Fibroblast of villous mesenchyme (primary cell): Measurements from ENCODE around the gene CRYL1. TPM values are rescaled to one million over a fixed set of nuclear protein-coding genes. Genes with fewer than 3 reads are reported as not detected.

Experiments used
- DNase-seq: peaks from one replicate; pipeline ENCODE4 v3.0.0-alpha.2; 2010; ENCODE audit warnings: low read depth
- H3K4me3 ChIP-seq: 2 replicates; pipeline ENCODE4 v1.5.1; 2011; ENCODE audit warnings: low read depth, mild to moderate bottlenecking, low read length
- CTCF ChIP-seq: IDR thresholded peaks from 2 replicates; pipeline ENCODE4 v1.5.1; 2012; ENCODE audit warnings: low read depth, mild to moderate bottlenecking, low read length; ENCODE audit not compliant: insufficient read depth
- total RNA-seq: library from RNA; depleted of rRNA; stranded (reverse); fragments of >200 nt; gene quantifications from 2 replicates; pipeline ENCODE4 v1.2.3, GENCODE V29; 2012

Gene CRYL1
- total RNA-seq, 1 donor, result 4.7 TPM

DNA sequence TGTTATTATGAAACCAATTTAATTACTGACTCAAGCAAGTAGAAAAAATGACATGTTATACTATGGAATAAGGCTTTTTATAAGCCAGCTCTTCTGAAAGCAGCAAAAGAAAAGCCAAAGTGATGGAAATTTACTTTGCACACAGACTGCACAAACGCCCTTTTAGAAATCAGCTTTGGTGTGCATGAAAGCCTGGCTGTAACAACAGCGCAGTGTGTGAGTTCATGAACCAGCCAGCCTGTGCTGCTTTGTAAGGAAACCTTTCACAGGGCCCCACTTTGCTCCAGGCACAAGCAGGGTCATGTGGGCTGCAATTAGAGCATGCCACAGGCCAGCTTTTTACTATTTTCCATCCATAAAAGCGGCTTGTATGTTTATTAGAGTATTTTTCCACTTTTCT is 27.7 kb upstream of the CRYL1 start:
- no peak for TF ChIP-seq CTCF
- no peak overlapping the region for H3K4me3 ChIP-seq
- peak; percentile 51 for DNase-seq

DNA sequence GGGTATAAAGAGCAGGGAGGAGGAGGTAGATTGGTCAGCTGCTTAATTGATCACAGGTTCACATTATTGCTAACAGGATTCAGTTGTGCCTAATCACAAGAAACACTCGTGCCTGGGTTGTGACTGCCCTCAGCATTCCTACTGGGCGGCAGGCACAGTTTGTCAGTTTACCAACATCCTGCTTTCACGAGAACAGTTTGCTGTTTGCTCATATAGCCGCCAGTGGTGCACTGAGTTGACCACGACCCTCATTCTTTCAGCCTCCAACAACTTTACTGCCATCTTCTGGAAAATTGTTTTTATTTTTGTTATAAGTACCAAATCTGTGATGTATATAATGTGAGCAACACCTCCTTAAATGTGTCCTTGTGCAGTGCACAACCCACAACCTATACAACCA is 25.1 kb upstream of the CRYL1 start:
- DNase-seq, result no peak
- H3K4me3 ChIP-seq, result no peak overlapping the region
- no peak for TF ChIP-seq CTCF

- no peak for DNase-seq
- no peak for TF ChIP-seq CTCF
- H3K4me3 ChIP-seq, result no peak overlapping the region
Measured at GRCh38 chr13:20547479-20547908, 21.8 kb upstream of the CRYL1 start.

DNA sequence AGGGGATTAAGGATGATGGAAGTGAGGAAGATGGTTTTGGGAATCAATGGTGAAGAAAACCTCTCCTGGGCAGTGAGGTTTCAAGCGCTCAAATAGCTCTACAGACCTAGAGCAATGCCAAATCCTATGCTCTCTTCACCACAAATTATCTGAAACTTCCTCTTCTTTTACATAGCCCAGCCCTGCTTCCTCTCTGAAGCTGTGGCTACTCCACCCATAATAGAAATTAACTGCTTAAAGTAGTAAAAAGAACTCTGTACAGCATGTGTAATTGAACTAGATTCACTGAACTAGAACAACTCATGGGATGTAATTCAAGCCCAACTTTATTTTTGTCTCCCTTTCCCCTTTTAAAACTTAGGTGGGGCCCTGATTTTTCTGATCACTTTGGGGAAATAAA is 20.9 kb upstream of the CRYL1 start:
- no peak for TF ChIP-seq CTCF
- DNase-seq, result no peak
- no peak overlapping the region for H3K4me3 ChIP-seq

DNA sequence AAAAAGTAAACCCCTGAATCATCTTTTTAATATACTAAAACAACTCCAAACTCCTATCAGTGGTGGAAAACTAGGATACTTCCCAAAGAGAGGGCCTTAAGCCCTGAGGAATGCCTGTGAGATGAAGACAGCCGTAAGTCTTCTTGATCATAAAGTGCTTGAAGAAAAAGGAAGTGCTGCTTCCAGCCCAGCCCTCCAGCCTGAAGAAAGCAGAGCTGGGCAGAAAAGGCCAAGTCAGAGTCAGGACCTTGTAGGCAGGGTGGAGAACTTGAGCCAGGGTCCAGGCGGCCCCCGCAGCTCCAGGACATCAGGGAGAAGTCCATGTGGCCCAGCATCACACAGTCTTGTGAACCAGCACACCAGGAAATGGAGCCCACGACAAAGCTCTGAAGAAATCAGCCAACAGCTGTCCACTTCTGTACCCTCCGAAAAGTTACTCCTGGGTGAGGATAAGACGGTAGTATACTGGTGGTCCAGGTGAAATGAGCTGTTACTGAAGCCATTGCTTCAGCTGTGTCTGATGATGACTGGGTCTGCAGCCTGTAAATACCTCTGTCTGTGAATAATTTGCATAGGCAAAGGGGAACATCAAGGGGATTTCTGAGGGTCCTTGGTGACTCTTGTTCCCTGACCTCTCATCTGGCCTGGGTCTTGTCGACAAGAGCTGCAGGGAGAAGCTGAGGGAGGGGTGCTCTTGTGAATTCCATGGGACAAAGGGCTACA is 18.7 kb upstream of the CRYL1 start:
- no peak for TF ChIP-seq CTCF
- H3K4me3 ChIP-seq, result no peak overlapping the region
- peak; percentile 9 for DNase-seq

- no peak for TF ChIP-seq CTCF
- no peak overlapping the region for H3K4me3 ChIP-seq
- no peak for DNase-seq
Measured at GRCh38 chr13:20536992-20537391, 11.3 kb upstream of the CRYL1 start.
